ENCODE data around the gene PCDHA10. TPM values are rescaled to one million over a fixed set of nuclear protein-coding genes. Genes with fewer than 3 reads are reported as not detected.

Gene PCDHA10
- total RNA-seq, 1 experiment from 2014 or later: 0.01 TPM

Other genes starting within 250 kb of the PCDHA10 start
- gene CD14, start 222.7 kb upstream of the PCDHA10 start, total RNA-seq (2022; extraction: Qiagen RNA extraction): 4.2 to 5.3 TPM (median 4.5 TPM) in 5 replicates
- gene TMCO6, start 216.4 kb upstream of the PCDHA10 start, total RNA-seq (2022; extraction: Qiagen RNA extraction): 11.6 to 17.6 TPM (median 14.7 TPM) in 5 replicates
- gene NDUFA2, start 208.3 kb upstream of the PCDHA10 start, total RNA-seq (2022; extraction: Qiagen RNA extraction): 101 to 133 TPM (median 119 TPM) in 5 replicates
- gene IK, start 208.1 kb upstream of the PCDHA10 start, total RNA-seq (2022; extraction: Qiagen RNA extraction): 83.4 to 125 TPM (median 91.1 TPM) in 5 replicates
- 27.6 to 30.9 TPM (median 29.4 TPM) in 5 replicates for gene WDR55, start 191.0 kb upstream of the PCDHA10 start, total RNA-seq (2022; extraction: Qiagen RNA extraction)
- gene DND1, start 182.3 kb upstream of the PCDHA10 start, total RNA-seq (2022; extraction: Qiagen RNA extraction): 0.44 to 1.0 TPM (median 0.92 TPM) in 5 replicates
- gene HARS1, start 164.5 kb upstream of the PCDHA10 start, total RNA-seq (2022; extraction: Qiagen RNA extraction): 75.2 to 87.0 TPM (median 79.6 TPM) in 5 replicates
- gene HARS2, start 164.4 kb upstream of the PCDHA10 start, total RNA-seq (2022; extraction: Qiagen RNA extraction): 33.5 to 42.3 TPM (median 40.2 TPM) in 5 replicates
- 80.9 to 136 TPM (median 89.0 TPM) in 5 replicates for gene ZMAT2, start 155.4 kb upstream of the PCDHA10 start, total RNA-seq (2022; extraction: Qiagen RNA extraction)
- gene PCDHA1, start 69.8 kb upstream of the PCDHA10 start, total RNA-seq (2022; extraction: Qiagen RNA extraction): 0.10 to 0.27 TPM (median 0.19 TPM) in 5 replicates
- gene PCDHA2, start 61.0 kb upstream of the PCDHA10 start, total RNA-seq (2022; extraction: Qiagen RNA extraction): 0.05 to 0.08 TPM (median 0.05 TPM) in 4 of 5 replicates, not detected in the other
- gene PCDHA3, start 54.8 kb upstream of the PCDHA10 start, total RNA-seq (2022; extraction: Qiagen RNA extraction): 0.88 to 1.1 TPM (median 0.96 TPM) in 5 replicates
- 1.5 to 2.2 TPM (median 1.6 TPM) in 5 replicates for gene PCDHA4, start 48.8 kb upstream of the PCDHA10 start, total RNA-seq (2022; extraction: Qiagen RNA extraction)
- gene PCDHA5, start 34.3 kb upstream of the PCDHA10 start, total RNA-seq (2022; extraction: Qiagen RNA extraction): 0.47 to 0.79 TPM (median 0.70 TPM) in 5 replicates
- gene PCDHA6, start 27.9 kb upstream of the PCDHA10 start, total RNA-seq (2022; extraction: Qiagen RNA extraction): 0.03 to 0.07 TPM (median 0.05 TPM) in 4 of 5 replicates, not detected in the other
- 0.06 to 0.15 TPM (median 0.12 TPM) in 5 replicates for gene PCDHA7, start 21.6 kb upstream of the PCDHA10 start, total RNA-seq (2022; extraction: Qiagen RNA extraction)
- 0.02 to 0.13 TPM (median 0.05 TPM) in 5 replicates for gene PCDHA8, start 14.7 kb upstream of the PCDHA10 start, total RNA-seq (2022; extraction: Qiagen RNA extraction)
- 0.01 TPM in 1 of 5 replicates, not detected in the others for gene PCDHA9, start 7.5 kb upstream of the PCDHA10 start, total RNA-seq (2022; extraction: Qiagen RNA extraction)
- 0.08 to 0.40 TPM (median 0.10 TPM) in 5 replicates for gene PCDHA11, start 13.1 kb downstream of the PCDHA10 start, total RNA-seq (2022; extraction: Qiagen RNA extraction)
- 2.6 to 3.4 TPM (median 3.0 TPM) in 5 replicates for gene PCDHA12, start 19.4 kb downstream of the PCDHA10 start, total RNA-seq (2022; extraction: Qiagen RNA extraction)
- gene PCDHA13, start 26.2 kb downstream of the PCDHA10 start, total RNA-seq (2022; extraction: Qiagen RNA extraction): 0.05 to 0.20 TPM (median 0.06 TPM) in 3 of 5 replicates, not detected in the others
- 1.3 to 1.9 TPM (median 1.7 TPM) in 5 replicates for gene PCDHAC1, start 70.4 kb downstream of the PCDHA10 start, total RNA-seq (2022; extraction: Qiagen RNA extraction)
- 2.9 to 3.6 TPM (median 3.2 TPM) in 5 replicates for gene PCDHAC2, start 110.6 kb downstream of the PCDHA10 start, total RNA-seq (2022; extraction: Qiagen RNA extraction)
- not detected in 5 replicates for gene PCDHB1, start 195.5 kb downstream of the PCDHA10 start, total RNA-seq (2022; extraction: Qiagen RNA extraction)
- 3.1 to 6.7 TPM (median 3.8 TPM) in 5 replicates for gene PCDHB2, start 238.7 kb downstream of the PCDHA10 start, total RNA-seq (2022; extraction: Qiagen RNA extraction)
- gene PCDHB3, start 244.6 kb downstream of the PCDHA10 start, total RNA-seq (2022; extraction: Qiagen RNA extraction): 0.06 to 1.8 TPM (median 0.06 TPM) in 3 of 5 replicates, not detected in the others

Measured in A549 treated with CORT108297 at 1 μM for 4 hours (cell line).